Activated CD8-positive, alpha-beta T cell treated with anti-CD3 and anti-CD28 coated beads for 36 hours (primary cell): ENCODE data around the gene CIAO2A. TPM values are rescaled to one million over a fixed set of nuclear protein-coding genes. Genes with fewer than 3 reads are reported as not detected.

Experiments
- ATAC-seq: fragments of 200-7000 bp; cut with Tn5 transposase; one replicate; pipeline ENCODE4 v1.10.0; 2021; ENCODE audit warnings: mild to moderate bottlenecking, moderate library complexity
- CTCF ChIA-PET: fragments of 350-600 bp; sonication (Branson Sonifier 250); formaldehyde crosslinking; loops from one replicate; lab custom pipeline; 2021; ENCODE audit warnings: antibody characterized with exemption; lab: Charles Lee
- POLR2A ChIA-PET: fragments of 350-600 bp; sonication (Branson Sonifier 250); formaldehyde crosslinking; loops from one replicate; lab custom pipeline; 2021; ENCODE audit warnings: antibody characterized with exemption; lab: Charles Lee
- DNase-seq: peaks from one replicate; pipeline ENCODE4 v3.0.0-alpha.2; 2020
- H3K27ac Mint-ChIP-seq: one replicate; pipeline ENCODE4 v1.8.0; 2021; ENCODE audit warnings: mild to moderate bottlenecking, mixed read lengths
- H3K27me3 Mint-ChIP-seq: one replicate; pipeline ENCODE4 v1.8.0; 2021; ENCODE audit warnings: mixed read lengths
- H3K36me3 Mint-ChIP-seq: one replicate; pipeline ENCODE4 v1.8.0; 2021; ENCODE audit warnings: low read depth, mixed read lengths
- H3K4me1 Mint-ChIP-seq: one replicate; pipeline ENCODE4 v1.8.0; 2021; ENCODE audit warnings: low read depth, mixed read lengths
- H3K4me3 Mint-ChIP-seq: one replicate; pipeline ENCODE4 v1.8.0; 2021; ENCODE audit warnings: mild to moderate bottlenecking, moderate library complexity, mixed read lengths
- H3K9me3 Mint-ChIP-seq: one replicate; pipeline ENCODE4 v1.8.0; 2021; ENCODE audit warnings: mixed read lengths
- CTCF ChIP-seq: fragments of 200-600 bp; IDR thresholded peaks from one replicate; pipeline ENCODE4 v1.8.0; 2022; ENCODE audit warnings: antibody characterized with exemption, mild to moderate bottlenecking
- intact Hi-C: fragments of 100-400 bp; cut with micrococcal nuclease; formaldehyde crosslinking; loops from one replicate; pipeline ENCODE4 v1.10.0; 2022
- total RNA-seq, 2 experiments: library from RNA; stranded (reverse); gene quantifications; one replicate each; pipeline ENCODE4 v1.2.3, GENCODE V29; 2021

The CIAO2A gene
- total RNA-seq, 2 experiments from 2014 or later: 88.3 to 99.4 TPM

- H3K4me3 Mint-ChIP-seq: no peak overlapping the region
- peaks cover 49% of the 10 kb centered on the region for H3K4me1 Mint-ChIP-seq
- DNase-seq: no peak
- TF ChIP-seq CTCF: no peak
- H3K27ac Mint-ChIP-seq: no peak overlapping the region
- ChIA-PET POLR2A (no interaction called here), CTCF (no interaction called here)
- H3K36me3 Mint-ChIP-seq: peaks cover 3% of the 10 kb centered on the region
- no peaks in the 10 kb centered on the region for H3K27me3 Mint-ChIP-seq
- intact Hi-C loops: no loop called here
- no peaks in the 10 kb centered on the region for H3K9me3 Mint-ChIP-seq
- ATAC-seq: no peak
Observed at GRCh38 chr15:64107337-64107736, 13.7 kb upstream of the CIAO2A start.

- H3K9me3 Mint-ChIP-seq: no peaks in the 10 kb centered on the region
- CTCF ChIA-PET: interaction anchor here (0.9 kb wide), 1 partner anchor 361 kb away, joined by 3 read pairs; no protein-coding TSS in a partner anchor
- no peaks in the 10 kb centered on the region for H3K27me3 Mint-ChIP-seq
- peaks cover 7% of the 10 kb centered on the region for H3K36me3 Mint-ChIP-seq
- no peak overlapping the region for H3K4me3 Mint-ChIP-seq
- H3K27ac Mint-ChIP-seq: no peak overlapping the region
- POLR2A ChIA-PET: interaction anchor here (1.7 kb wide), 1 partner anchor 9 kb away, joined by 3 read pairs; the partner anchor contains the start of gene SNX1
- peaks cover 45% of the 10 kb centered on the region for H3K4me1 Mint-ChIP-seq
- ATAC-seq (no peak), DNase-seq (no peak)
- TF ChIP-seq CTCF: no peak
- intact Hi-C loops: no loop called here
Observed at GRCh38 chr15:64105113-64105704, 11.6 kb upstream of the CIAO2A start.

GRCh38 chr15:64102497-64102896 is 8.9 kb upstream of the CIAO2A start:
- Mint-ChIP-seq H3K27ac (no peak overlapping the region), H3K4me1 (peaks cover 54% of the 10 kb centered on the region), H3K9me3 (no peaks in the 10 kb centered on the region), H3K36me3 (peaks cover 6% of the 10 kb centered on the region), H3K27me3 (no peaks in the 10 kb centered on the region), H3K4me3 (no peak overlapping the region)
- POLR2A ChIA-PET: interaction anchor here (0.7 to 1.4 kb wide), 3 partner anchors 47 to 262 kb away, joined by 3 to 5 read pairs (median 3); partner anchors contain the start of gene DAPK2
- DNase-seq: no peak
- no peak for ATAC-seq
- no peak for TF ChIP-seq CTCF
- intact Hi-C loops: no loop called here
- CTCF ChIA-PET: interaction anchor here (0.6 kb wide), 1 partner anchor 9 kb away, joined by 3 read pairs; no protein-coding TSS in a partner anchor

DNA sequence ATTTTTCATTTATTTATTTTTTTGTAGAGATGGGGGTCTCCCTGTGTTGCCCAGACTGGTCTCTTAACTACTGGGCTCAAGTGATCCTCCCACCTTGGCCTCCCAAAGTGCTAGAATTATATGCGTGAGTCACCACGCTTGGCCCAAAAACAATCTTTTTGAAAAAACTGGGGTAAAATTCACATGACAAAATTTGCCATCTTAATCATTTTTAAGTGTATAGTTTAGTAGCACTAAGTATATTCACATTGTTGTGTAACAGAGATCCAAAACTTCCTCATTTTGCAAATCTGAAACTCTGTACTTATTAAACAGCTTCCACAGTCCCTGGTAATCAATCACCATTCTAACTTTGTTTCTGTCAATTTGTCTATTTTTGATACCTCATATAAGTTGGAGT is 7.3 kb upstream of the CIAO2A start:
- no peak for TF ChIP-seq CTCF
- H3K9me3 Mint-ChIP-seq: no peaks in the 10 kb centered on the region
- POLR2A ChIA-PET: interaction anchor here (1.4 kb wide), 1 partner anchor 49 kb away, joined by 5 read pairs; no protein-coding TSS in a partner anchor
- H3K4me3 Mint-ChIP-seq: no peak overlapping the region
- no peak for ATAC-seq
- peaks cover 51% of the 10 kb centered on the region for H3K4me1 Mint-ChIP-seq
- H3K27me3 Mint-ChIP-seq: no peaks in the 10 kb centered on the region
- peaks cover 6% of the 10 kb centered on the region for H3K36me3 Mint-ChIP-seq
- no peak for DNase-seq
- CTCF ChIA-PET: interaction anchor here (0.6 kb wide), 1 partner anchor 52 kb away, joined by 3 read pairs; no protein-coding TSS in a partner anchor
- intact Hi-C loops: no loop called here
- no peak overlapping the region for H3K27ac Mint-ChIP-seq

GRCh38 chr15:64099379-64099778 is 5.7 kb upstream of the CIAO2A start:
- TF ChIP-seq CTCF: no peak
- Mint-ChIP-seq H3K9me3 (no peaks in the 10 kb centered on the region), H3K4me1 (peaks cover 56% of the 10 kb centered on the region), H3K27ac (no peak overlapping the region), H3K4me3 (no peak overlapping the region), H3K27me3 (no peaks in the 10 kb centered on the region), H3K36me3 (peaks cover 7% of the 10 kb centered on the region)
- DNase-seq (no peak), ATAC-seq (no peak)
- intact Hi-C loops: no loop called here
- CTCF ChIA-PET: interaction anchor here (1.1 to 5.7 kb wide), 2 partner anchors 23 to 54 kb away, joined by 3 to 22 read pairs; no protein-coding TSS in a partner anchor
- POLR2A ChIA-PET: interaction anchor here (1.5 kb wide), 1 partner anchor 18 kb away, joined by 5 read pairs; no protein-coding TSS in a partner anchor
